GM12801 (cell line): ENCODE measurements around the gene PEAR1.

Experiments used
- CTCF ChIP-seq: IDR thresholded peaks from one replicate; pipeline ENCODE4 v1.5.1; 2011; ENCODE audit warnings: control low read depth; ENCODE audit not compliant: insufficient read length; ENCODE audit errors: extremely low read depth

The PEAR1 gene

GRCh38 chr1:156909671-156910070 lies 16.2 kb downstream of the PEAR1 start:
- no peak for TF ChIP-seq CTCF

DNA sequence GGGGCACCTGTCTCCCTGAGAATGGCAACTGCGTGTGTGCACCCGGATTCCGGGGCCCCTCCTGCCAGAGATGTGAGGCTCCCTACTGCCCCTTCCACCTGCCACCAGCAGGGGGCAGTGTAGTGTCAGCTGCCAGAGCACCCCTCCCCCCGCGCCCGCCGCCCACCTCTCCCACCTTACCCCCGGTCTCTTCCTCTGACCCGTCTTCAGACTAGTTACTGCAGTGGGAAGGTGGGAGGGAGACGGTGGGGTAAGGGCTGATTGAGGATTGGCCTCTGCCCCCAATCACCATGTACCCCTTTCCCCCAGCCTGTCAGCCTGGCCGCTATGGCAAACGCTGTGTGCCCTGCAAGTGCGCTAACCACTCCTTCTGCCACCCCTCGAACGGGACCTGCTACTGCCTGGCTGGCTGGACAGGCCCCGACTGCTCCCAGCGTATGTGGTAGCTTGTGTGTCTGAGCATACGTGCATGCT lies 16.8 kb downstream of the PEAR1 start:
- no peak for TF ChIP-seq CTCF

GRCh38 chr1:156911577-156912298 lies 18.2 kb downstream of the PEAR1 start:
- TF ChIP-seq CTCF = no peak

DNA sequence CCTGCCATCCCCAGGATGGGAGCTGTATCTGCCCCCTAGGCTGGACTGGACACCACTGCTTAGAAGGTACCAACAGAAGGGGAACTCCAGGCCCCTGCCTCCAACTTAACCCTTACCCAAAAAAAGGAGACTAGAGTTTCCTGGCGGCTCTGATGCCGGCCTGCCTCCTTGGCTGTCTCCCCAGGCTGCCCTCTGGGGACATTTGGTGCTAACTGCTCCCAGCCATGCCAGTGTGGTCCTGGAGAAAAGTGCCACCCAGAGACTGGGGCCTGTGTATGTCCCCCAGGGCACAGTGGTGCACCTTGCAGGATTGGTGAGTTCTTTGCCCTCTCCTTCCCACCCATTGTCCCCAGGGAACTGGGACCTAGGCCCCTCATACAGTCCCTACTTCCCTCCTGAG lies 18.8 kb downstream of the PEAR1 start:
- TF ChIP-seq CTCF = no peak

DNA sequence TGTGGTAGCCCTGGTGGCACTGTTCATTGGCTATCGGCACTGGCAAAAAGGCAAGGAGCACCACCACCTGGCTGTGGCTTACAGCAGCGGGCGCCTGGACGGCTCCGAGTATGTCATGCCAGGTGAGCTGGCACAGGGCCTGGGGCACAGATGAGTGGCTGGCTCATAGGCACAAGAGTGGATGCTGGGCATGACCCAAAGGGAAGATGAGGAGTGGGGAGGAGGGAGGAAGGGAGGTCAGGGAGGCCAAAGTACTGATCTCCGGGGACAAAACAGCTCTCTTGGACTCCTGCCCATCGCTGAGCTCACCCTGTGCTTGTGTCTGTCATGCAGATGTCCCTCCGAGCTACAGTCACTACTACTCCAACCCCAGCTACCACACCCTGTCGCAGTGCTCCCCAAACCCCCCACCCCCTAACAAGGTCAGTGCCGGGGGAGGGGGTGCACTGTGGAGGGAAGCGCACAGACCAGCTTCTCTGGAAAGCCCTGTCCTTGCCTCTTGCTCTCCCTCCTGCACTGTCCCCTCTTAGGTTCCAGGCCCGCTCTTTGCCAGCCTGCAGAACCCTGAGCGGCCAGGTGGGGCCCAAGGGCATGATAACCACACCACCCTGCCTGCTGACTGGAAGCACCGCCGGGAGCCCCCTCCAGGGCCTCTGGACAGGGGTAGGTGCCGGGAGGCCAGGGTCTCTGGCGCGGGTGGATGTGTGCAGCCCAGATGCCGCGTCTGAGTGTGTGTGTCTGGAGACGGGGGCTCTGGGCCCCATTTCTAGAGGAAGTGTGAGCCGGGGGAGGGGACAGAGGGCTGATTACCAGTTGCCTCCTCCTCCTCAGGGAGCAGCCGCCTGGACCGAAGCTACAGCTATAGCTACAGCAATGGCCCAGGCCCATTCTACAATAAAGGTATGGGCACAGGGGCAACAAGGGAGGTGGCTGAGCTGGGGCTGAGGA lies 19.6 kb downstream of the PEAR1 start:
- TF ChIP-seq CTCF = no peak

- no peak for TF ChIP-seq CTCF
Observed at GRCh38 chr1:156913809-156914387, 20.4 kb downstream of the PEAR1 start.

- TF ChIP-seq CTCF = no peak
Observed at GRCh38 chr1:156914440-156914856, 20.9 kb downstream of the PEAR1 start.
